GM12864 (cell line): ENCODE data around the gene C3orf20.

ENCODE experiments used
- DNase-seq: peaks from one replicate; pipeline ENCODE4 v3.0.0-alpha.2; 2011; ENCODE audit warnings: low read depth
- H3K4me3 ChIP-seq: 2 replicates; pipeline ENCODE4 v1.5.1; 2011; ENCODE audit warnings: mild to moderate bottlenecking, low read depth, low read length, control low read depth
- TF ChIP-seq, protein P1 (sequence below): IDR thresholded peaks from 2 replicates; pipeline ENCODE4 v1.5.1; 2011; ENCODE audit warnings: low read depth, mild to moderate bottlenecking, moderate library complexity, low read length, control low read depth, inconsistent platforms; ENCODE audit errors: missing control alignments

Gene C3orf20

DNA sequence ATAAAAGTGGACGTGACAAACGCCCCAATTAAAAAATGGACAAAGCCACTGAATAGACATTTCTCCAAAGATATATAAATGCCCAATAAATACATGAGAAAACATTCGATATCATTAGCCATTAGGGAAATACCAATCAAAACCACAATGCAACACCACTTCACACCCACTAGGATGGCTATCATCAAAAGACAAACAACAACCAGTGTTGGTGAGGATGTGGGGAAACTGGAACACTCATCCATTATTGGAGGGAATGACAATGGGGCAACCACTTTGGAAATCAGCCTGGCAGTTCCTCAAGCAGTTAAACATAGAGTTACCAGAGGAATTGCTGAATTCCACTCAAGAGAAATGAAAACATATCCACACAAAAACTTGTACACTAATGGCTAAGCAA is 111.4 kb downstream of the C3orf20 start:
- DNase-seq: no peak
- no peak overlapping the region for H3K4me3 ChIP-seq
- TF ChIP-seq, protein P1, sequence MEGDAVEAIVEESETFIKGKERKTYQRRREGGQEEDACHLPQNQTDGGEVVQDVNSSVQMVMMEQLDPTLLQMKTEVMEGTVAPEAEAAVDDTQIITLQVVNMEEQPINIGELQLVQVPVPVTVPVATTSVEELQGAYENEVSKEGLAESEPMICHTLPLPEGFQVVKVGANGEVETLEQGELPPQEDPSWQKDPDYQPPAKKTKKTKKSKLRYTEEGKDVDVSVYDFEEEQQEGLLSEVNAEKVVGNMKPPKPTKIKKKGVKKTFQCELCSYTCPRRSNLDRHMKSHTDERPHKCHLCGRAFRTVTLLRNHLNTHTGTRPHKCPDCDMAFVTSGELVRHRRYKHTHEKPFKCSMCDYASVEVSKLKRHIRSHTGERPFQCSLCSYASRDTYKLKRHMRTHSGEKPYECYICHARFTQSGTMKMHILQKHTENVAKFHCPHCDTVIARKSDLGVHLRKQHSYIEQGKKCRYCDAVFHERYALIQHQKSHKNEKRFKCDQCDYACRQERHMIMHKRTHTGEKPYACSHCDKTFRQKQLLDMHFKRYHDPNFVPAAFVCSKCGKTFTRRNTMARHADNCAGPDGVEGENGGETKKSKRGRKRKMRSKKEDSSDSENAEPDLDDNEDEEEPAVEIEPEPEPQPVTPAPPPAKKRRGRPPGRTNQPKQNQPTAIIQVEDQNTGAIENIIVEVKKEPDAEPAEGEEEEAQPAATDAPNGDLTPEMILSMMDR: no peak

DNA sequence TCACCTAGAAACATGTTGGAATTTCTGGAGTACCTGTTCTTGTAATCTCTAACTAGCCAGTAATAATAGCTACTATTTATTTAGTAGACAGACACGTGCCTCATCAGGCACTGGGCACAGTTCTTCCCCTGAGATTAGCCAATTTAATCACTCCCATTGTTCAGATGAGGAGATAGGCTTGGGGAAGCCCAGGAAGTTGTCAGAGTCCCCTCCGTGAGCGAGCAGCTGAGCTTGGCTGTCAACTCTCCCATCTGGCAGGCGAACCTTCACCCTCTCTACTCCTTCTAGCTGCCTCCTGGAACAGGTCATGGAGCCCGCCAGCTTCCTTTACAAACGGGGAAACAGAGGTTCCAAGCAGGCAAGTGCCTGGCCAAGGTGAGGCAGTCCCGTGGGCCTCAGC is 112.7 kb downstream of the C3orf20 start:
- TF ChIP-seq, protein P1: no peak
- DNase-seq: no peak
- H3K4me3 ChIP-seq: no peak overlapping the region

DNA sequence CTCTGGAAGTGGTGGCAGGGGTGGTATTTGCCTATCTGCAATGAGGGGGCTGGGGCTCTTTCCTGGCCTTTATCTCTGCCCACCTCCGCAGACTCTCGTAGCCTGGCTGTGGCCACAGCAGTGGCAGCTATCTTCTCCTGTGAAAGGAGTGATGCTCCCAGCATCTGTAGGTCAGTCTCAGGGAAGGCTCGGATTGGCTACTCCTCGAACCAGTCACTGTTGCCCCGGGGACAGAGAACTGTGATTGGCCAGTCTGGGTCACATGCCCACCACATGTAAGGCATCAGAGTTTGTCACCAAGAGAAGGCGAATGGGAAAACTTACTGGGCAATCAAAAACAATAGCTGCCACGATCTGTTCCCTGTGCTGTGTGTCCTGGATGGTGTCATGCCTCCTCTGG is 113.7 kb downstream of the C3orf20 start:
- no peak for DNase-seq
- TF ChIP-seq, protein P1: no peak
- H3K4me3 ChIP-seq: no peak overlapping the region

DNA sequence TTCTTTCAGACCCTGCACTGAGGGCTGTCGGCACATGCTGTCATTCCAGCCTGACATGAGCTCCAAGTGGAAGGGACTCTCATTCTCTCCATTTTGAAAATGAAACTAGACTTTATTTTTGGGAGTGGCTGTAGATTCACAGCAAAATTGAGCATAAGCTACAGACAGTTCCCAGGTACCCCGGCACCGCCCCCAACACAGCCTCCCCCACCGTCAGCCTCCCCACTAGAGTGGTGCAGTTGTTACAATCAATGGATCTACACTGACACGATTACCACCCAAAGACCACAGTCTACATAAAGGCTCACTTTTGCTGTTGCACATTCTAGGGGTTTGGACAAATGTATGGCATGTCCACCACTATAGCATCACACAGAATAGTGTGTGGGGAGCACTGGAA is 114.3 kb downstream of the C3orf20 start:
- no peak for DNase-seq
- TF ChIP-seq, protein P1: no peak
- H3K4me3 ChIP-seq: no peak overlapping the region

DNA sequence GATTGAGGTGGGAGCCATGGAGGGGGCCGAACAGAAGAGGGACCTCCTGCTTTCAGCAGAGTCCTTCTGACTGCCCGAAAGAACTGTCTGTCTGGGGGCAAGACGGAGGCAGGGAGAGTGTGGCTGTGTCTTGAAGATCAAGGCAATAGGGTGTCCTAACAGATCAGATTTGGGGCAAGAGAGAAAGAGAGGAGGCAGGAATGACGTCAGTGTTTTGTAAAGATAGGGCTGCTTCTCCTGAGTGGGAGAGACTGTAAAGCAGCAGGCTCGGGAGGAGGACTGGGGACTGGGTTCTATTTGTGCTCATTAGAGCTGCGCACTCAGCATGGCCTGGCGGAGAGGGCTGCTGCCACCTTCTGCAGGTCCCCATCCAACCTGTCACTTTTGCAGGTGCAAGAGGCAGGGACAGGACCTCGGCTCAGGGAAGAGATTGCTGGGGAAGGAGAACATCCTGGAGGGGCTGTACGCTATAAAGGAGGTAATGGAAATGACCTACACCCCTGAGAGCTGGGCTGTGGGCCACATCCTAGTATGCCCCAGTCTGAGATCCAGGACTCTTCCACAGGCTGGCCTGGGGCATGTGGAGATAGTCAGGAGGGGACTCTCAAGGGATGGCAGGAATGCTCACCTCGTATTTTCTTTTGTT is 114.8 kb downstream of the C3orf20 start:
- TF ChIP-seq, protein P1: no peak
- H3K4me3 ChIP-seq: no peak overlapping the region
- DNase-seq: no peak

DNA sequence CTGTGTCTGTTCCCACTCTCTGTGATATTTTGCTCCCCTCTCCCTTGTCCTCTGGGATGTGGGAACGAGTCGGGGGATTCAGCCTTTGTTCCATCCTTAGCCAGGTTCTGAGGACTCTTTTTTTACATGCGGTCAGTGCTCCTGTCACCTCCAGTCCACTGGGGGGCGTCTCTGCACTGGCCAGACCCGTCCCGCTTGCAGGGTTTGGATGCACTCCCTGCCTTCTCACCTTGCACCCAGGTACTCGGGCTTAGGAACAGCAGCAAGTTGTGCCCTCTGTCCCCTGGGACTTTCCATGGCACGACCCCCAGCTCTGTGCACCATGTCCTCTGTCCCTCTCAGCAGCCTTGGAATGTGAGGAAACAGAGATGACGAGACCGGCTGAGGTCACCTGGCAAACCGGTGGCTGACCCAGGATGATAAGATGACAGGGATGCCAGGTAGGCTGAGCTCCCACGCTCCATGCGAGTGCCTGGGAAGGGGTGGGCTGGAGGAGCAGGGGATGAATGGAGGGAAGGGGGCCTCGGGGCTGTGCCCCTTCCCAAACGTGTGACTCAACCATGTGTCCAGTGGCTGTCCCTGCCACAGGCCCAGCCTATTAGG is 116.5 kb downstream of the C3orf20 start:
- no peak overlapping the region for H3K4me3 ChIP-seq
- TF ChIP-seq, protein P1: peak; percentile 83
- DNase-seq: no peak

DNA sequence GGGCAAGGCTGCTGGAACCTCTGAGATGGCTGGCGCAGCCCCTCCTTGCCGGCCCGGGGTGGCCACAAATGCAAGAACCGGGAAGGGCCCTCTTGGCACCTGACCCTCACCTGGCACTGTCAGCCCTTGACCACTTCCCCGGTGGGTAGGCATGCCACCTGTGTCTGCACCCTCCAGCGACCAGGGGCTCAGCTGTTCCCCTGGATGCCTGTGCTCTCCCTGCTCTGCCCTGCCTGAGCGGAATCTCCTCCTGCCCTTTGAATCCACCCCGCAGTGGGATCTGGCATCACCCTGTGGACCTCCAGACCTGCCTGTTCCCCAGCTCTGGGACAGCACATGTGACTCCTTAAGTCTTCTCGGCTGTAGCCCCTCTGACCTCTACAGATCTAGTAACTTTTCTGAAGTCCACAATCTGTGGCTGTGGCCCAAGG is 117.8 kb downstream of the C3orf20 start:
- no peak overlapping the region for H3K4me3 ChIP-seq
- TF ChIP-seq, protein P1: no peak
- no peak for DNase-seq
